Measurements from ENCODE around the gene WDFY3.

DNA sequence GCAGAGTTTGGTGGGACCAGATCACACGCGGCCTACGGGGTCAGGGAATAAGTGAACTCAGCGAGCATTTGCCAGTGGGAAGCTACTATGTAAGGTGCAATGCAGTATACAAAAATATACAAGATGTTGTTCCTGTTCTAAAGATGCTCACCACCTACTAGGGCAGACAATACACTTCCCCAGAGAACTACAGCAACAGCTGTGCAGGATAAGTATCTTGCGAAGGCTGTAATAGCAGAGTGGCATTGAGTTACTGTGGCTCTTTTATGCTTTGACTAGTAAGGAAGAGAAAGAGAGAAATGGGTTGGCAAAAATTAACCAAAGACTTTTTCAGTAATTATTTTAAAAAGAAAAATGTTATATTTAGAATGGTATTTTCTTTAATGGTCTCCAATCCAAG lies 322.4 kb downstream of the WDFY3 start:
- TF ChIP-seq, protein P1, sequence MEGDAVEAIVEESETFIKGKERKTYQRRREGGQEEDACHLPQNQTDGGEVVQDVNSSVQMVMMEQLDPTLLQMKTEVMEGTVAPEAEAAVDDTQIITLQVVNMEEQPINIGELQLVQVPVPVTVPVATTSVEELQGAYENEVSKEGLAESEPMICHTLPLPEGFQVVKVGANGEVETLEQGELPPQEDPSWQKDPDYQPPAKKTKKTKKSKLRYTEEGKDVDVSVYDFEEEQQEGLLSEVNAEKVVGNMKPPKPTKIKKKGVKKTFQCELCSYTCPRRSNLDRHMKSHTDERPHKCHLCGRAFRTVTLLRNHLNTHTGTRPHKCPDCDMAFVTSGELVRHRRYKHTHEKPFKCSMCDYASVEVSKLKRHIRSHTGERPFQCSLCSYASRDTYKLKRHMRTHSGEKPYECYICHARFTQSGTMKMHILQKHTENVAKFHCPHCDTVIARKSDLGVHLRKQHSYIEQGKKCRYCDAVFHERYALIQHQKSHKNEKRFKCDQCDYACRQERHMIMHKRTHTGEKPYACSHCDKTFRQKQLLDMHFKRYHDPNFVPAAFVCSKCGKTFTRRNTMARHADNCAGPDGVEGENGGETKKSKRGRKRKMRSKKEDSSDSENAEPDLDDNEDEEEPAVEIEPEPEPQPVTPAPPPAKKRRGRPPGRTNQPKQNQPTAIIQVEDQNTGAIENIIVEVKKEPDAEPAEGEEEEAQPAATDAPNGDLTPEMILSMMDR (IDR thresholded peaks at IDR 0.05; ENCODE audit: insufficient read depth, low read depth, low read length) = no peak
- TF ChIP-seq EZH2 (IDR thresholded peaks at IDR 0.05; ENCODE audit: insufficient read depth, low read length) = no peak
